ENCODE measurements around the gene MAGIX.
"Not testable (repeated sequence)": the region's sequence is repeated elsewhere in the genome, so short reads cannot be mapped to it uniquely, and the experiment has no call there.

MAGIX gene

DNA sequence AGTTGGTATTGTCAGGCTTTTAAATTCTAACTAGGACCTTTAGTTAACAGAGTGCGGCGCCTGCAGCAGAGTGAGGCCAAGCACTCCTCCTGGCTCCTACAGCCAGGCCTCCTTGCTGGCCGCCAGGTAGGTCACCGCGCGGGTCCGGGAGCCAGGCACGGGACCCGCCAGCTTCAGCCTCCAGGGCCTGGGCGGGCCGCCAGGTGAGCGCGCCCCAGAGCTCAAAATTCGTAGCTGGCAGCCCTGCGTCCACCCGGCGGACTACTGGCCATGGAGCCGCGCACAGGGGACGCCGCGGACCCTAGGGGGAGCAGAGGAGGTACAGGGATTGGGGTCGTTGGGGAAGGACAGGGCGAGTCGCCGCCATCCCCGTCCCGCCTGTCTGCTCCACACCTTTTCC lies at the start of gene MAGIX:
Gene MAGIX, plus strand, starts transcription at position 139 of the 400 bp plus-strand sequence. Its CDS starts 132 bp downstream, at position 271.
- peak within 1 kb of the TSS; percentile 47 for H3K4me3 ChIP-seq (ENCODE audit: low read depth, low read length)
- TF ChIP-seq, protein P1, sequence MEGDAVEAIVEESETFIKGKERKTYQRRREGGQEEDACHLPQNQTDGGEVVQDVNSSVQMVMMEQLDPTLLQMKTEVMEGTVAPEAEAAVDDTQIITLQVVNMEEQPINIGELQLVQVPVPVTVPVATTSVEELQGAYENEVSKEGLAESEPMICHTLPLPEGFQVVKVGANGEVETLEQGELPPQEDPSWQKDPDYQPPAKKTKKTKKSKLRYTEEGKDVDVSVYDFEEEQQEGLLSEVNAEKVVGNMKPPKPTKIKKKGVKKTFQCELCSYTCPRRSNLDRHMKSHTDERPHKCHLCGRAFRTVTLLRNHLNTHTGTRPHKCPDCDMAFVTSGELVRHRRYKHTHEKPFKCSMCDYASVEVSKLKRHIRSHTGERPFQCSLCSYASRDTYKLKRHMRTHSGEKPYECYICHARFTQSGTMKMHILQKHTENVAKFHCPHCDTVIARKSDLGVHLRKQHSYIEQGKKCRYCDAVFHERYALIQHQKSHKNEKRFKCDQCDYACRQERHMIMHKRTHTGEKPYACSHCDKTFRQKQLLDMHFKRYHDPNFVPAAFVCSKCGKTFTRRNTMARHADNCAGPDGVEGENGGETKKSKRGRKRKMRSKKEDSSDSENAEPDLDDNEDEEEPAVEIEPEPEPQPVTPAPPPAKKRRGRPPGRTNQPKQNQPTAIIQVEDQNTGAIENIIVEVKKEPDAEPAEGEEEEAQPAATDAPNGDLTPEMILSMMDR (IDR thresholded peaks at IDR 0.05; ENCODE audit: insufficient read depth, low read length, missing control alignments), result no peak
- DNase-seq (ENCODE audit: low read depth, low spot score), result no peak
- ChIA-PET POLR2A (no interaction called here), CTCF (no interaction called here)

DNA sequence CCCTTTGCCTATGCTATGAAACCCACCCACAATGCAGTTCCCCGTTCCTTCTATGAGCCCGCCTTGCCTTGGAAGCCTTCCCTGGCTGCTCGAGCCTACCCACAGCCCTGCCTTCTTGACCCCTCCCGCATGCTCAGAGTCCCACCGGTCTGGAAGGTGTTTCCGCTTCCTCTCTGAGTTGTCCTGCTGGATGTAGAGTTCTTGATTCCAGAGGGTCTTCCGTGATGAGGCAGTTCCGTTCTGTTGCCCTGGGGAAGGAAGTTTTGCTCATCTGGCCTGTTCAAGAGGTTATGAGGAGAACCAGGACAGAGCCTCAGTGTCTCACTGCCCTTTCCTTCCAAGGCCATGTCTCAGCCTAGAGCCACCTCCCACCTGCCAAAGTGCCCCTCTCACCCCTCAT lies 46.5 kb upstream of the MAGIX start:
- CTCF ChIA-PET, result no interaction called here
- H3K4me3 ChIP-seq (ENCODE audit: low read depth, low read length), result no peak overlapping the region
- DNase-seq (ENCODE audit: low read depth, low spot score), result no peak
- TF ChIP-seq, protein P1 (IDR thresholded peaks at IDR 0.05; ENCODE audit: insufficient read depth, low read length, missing control alignments), result no peak
- POLR2A ChIA-PET, result no interaction called here

GRCh38 chrX:49116716-49117115 lies 45.8 kb upstream of the MAGIX start:
- ChIA-PET CTCF (no interaction called here), POLR2A (no interaction called here)
- TF ChIP-seq, protein P1 (IDR thresholded peaks at IDR 0.05; ENCODE audit: insufficient read depth, low read length, missing control alignments), result no peak
- H3K4me3 ChIP-seq (ENCODE audit: low read depth, low read length), result no peak overlapping the region
- DNase-seq (ENCODE audit: low read depth, low spot score), result no peak

DNA sequence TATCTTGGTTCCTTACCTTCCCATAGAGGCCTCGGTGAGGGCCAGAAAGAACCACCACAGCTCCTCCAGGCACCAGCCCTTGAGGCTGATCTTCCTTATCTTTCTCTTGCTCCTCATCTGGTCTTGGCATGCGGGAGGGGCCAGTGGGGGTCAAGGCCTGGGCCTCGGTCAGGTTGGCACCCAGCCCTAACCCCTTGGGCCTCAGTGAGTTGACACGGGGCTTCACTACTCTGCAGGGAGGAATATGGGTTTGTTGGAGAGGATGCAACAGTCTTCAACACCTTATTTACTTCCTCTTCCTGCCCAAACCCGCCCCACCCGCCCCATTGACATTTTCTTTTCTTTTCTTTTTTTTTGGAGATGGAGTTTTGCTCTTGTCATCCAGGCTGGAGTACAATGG lies 45.0 kb upstream of the MAGIX start:
- TF ChIP-seq, protein P1 (IDR thresholded peaks at IDR 0.05; ENCODE audit: insufficient read depth, low read length, missing control alignments), result no peak
- no peak overlapping the region for H3K4me3 ChIP-seq (ENCODE audit: low read depth, low read length)
- POLR2A ChIA-PET, result no interaction called here
- DNase-seq (ENCODE audit: low read depth, low spot score), result no peak
- CTCF ChIA-PET, result no interaction called here

- H3K4me3 ChIP-seq (ENCODE audit: low read depth, low read length), result no peak overlapping the region
- DNase-seq (ENCODE audit: low read depth, low spot score), result no peak
- POLR2A ChIA-PET, result no interaction called here
- TF ChIP-seq, protein P1 (IDR thresholded peaks at IDR 0.05; ENCODE audit: insufficient read depth, low read length, missing control alignments), result no peak
- CTCF ChIA-PET, result interaction anchor here (1.0 to 1.4 kb wide), 2 partner anchors 13 to 16 kb away, joined by 3 to 5 read pairs; no protein-coding TSS in a partner anchor
These were observed 42.5 kb upstream of the MAGIX start for GRCh38 chrX:49120091-49120490.

DNA sequence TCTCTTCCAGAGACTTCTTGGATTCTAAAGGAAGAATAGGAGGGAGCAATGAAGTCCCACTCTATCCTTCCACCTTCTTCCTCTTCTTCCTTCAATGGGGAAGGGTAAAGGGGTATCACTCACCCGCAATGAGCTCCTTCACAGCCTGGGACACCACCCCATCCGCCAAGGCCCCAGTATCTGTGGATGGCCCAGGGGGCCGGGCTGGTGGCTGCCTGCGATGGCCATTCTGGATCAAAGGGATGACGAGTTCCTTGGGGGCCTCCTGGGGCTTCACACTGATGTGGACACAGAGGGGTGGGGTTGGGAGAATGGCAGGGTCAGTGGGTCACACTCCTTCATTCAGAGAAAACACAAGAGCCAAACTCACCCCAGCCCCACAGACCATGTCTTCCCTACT lies 40.1 kb upstream of the MAGIX start:
- TF ChIP-seq, protein P1 (IDR thresholded peaks at IDR 0.05; ENCODE audit: insufficient read depth, low read length, missing control alignments), result no peak
- ChIA-PET CTCF (interaction anchor here (1.2 to 1.3 kb wide), 2 partner anchors 33 to 36 kb away, joined by 3 to 4 read pairs; no protein-coding TSS in a partner anchor), POLR2A (no interaction called here)
- H3K4me3 ChIP-seq (ENCODE audit: low read depth, low read length), result peak overlapping the region; percentile 74
- DNase-seq (ENCODE audit: low read depth, low spot score), result no peak

GRCh38 chrX:49127742-49128258 lies 34.8 kb upstream of the MAGIX start:
- H3K4me3 ChIP-seq (ENCODE audit: low read depth, low read length); POLR2A ChIA-PET; DNase-seq (ENCODE audit: low read depth, low spot score); CTCF ChIA-PET: not testable (repeated sequence)

Measured in AG04449 (cell line).